Measurements from ENCODE around the gene UPP2. TPM values are rescaled to one million over a fixed set of nuclear protein-coding genes. Genes with fewer than 3 reads are reported as not detected.

The UPP2 gene
- total and polyA plus RNA-seq, 9 of the 15 experiments (the other 6 are each of a cell fraction or from before 2014, with no cell fraction given) = not detected

GRCh38 chr2:158095912-158096311 is 5.8 kb upstream of the UPP2 start:
- ChIA-PET POLR2A (no interaction called here), CTCF (ENCODE audit: low intra/inter-chr PET ratio) (no interaction called here)
- no peaks in the 10 kb centered on the region for H3K79me2 ChIP-seq (ENCODE audit: control insufficient read depth, insufficient read depth, low read length)
- no peak overlapping the region for H2AFZ ChIP-seq (ENCODE audit: low read depth, low read length)
- BruUV-seq (replicated peaks) = no TSS peak
- in situ Hi-C loops (cut with MboI) = no loop called here
- peak; percentile 71 for ATAC-seq
- DNase-seq (ENCODE audit: extremely low read depth in 1 of 4, low spot score in 3 of 4) = no peak
- H3K4me2 ChIP-seq (ENCODE audit: insufficient read depth, low read length) = no peak overlapping the region
- 44% methylated on average over 4 of the region's 4 CpGs for WGBS (ENCODE audit: insufficient coverage, low coverage, missing lambda C conversion rate)
- no peaks in the 10 kb centered on the region for H3K36me3 ChIP-seq (ENCODE audit: control insufficient read depth, insufficient read depth, low read length)
- intact Hi-C loops (cut with micrococcal nuclease) = no loop called here
- no peak overlapping the region for H3K27ac ChIP-seq (ENCODE audit: extremely low read depth, low read depth, low read length)
- no peak for TF ChIP-seq SIRT6 (IDR thresholded peaks at IDR 0.05; ENCODE audit: low read depth, low read length)
- TF ChIP-seq CTCF (IDR thresholded peaks at IDR 0.05 in 2 of 3, conservative IDR thresholded peaks at IDR 0.05 in 1 of 3; ENCODE audit: insufficient read depth in 2 of 3, low read depth in 1 of 3, low read length in 3 of 3) = peak; percentile 16 to 33 (median 29); a peak in 3 of 6 replicates
- no peaks in the 10 kb centered on the region for H3K9me1 ChIP-seq (ENCODE audit: control insufficient read depth, insufficient read depth, low read length)
- no peak for FAIRE-seq
- no peaks in the 10 kb centered on the region for H4K20me1 ChIP-seq (replicated peaks; ENCODE audit: control insufficient read depth, insufficient read depth, low read length)
- peaks cover 0 to 12% of the 10 kb centered on the region in 2 experiments; a peak in 3 of 5 replicates for H3K27me3 ChIP-seq (ENCODE audit: control insufficient read depth in 2 of 2, insufficient read depth in 2 of 2, low read length in 2 of 2)
- no peak overlapping the region for H3K4me3 ChIP-seq
- H3K9me3 ChIP-seq (replicated peaks; ENCODE audit: control insufficient read depth, insufficient read depth, low read depth, low read length) = no peaks in the 10 kb centered on the region; the same call in 1 of the 2 replicates
- no peaks in the 10 kb centered on the region for H3K4me1 ChIP-seq (replicated peaks in 1 of 2; ENCODE audit: control insufficient read depth in 2 of 2, insufficient read depth in 2 of 2, low read length in 2 of 2)
- no peak overlapping the region for H3K9ac ChIP-seq (ENCODE audit: insufficient read depth in 1 of 2, low read depth in 2 of 2, low read length in 2 of 2)

- no peak overlapping the region for H3K27ac ChIP-seq (ENCODE audit: extremely low read depth, low read depth, low read length)
- FAIRE-seq (no peak), ATAC-seq (no peak), DNase-seq (ENCODE audit: extremely low read depth in 1 of 4, low spot score in 3 of 4) (no peak)
- H4K20me1 ChIP-seq (replicated peaks; ENCODE audit: control insufficient read depth, insufficient read depth, low read length) = no peaks in the 10 kb centered on the region
- ChIA-PET POLR2A (interaction anchor here (0.7 kb wide), 1 partner anchor 786 kb away, joined by 3 read pairs; no protein-coding TSS in a partner anchor), CTCF (ENCODE audit: low intra/inter-chr PET ratio) (no interaction called here)
- H3K4me3 ChIP-seq = no peak overlapping the region
- H3K9me3 ChIP-seq (replicated peaks; ENCODE audit: control insufficient read depth, insufficient read depth, low read depth, low read length) = no peaks in the 10 kb centered on the region
- H3K9me1 ChIP-seq (ENCODE audit: control insufficient read depth, insufficient read depth, low read length) = no peaks in the 10 kb centered on the region
- no peaks in the 10 kb centered on the region for H3K36me3 ChIP-seq (ENCODE audit: control insufficient read depth, insufficient read depth, low read length)
- H2AFZ ChIP-seq (ENCODE audit: low read depth, low read length) = no peak overlapping the region
- BruUV-seq (replicated peaks) = no TSS peak
- H3K9ac ChIP-seq (ENCODE audit: insufficient read depth in 1 of 2, low read depth in 2 of 2, low read length in 2 of 2) = no peak overlapping the region
- no peaks in the 10 kb centered on the region for H3K4me1 ChIP-seq (replicated peaks in 1 of 2; ENCODE audit: control insufficient read depth in 2 of 2, insufficient read depth in 2 of 2, low read length in 2 of 2)
- 12% methylated on average over 2 of the region's 2 CpGs for WGBS (ENCODE audit: insufficient coverage, low coverage, missing lambda C conversion rate)
- H3K79me2 ChIP-seq (ENCODE audit: control insufficient read depth, insufficient read depth, low read length) = no peaks in the 10 kb centered on the region
- in situ Hi-C loops (cut with MboI) = no loop called here
- H3K4me2 ChIP-seq (ENCODE audit: insufficient read depth, low read length) = no peak overlapping the region
- H3K27me3 ChIP-seq (ENCODE audit: control insufficient read depth in 2 of 2, insufficient read depth in 2 of 2, low read length in 2 of 2) = peaks cover 0 to 8% of the 10 kb centered on the region in 2 experiments; a peak in 2 of 5 replicates
- intact Hi-C loops (cut with micrococcal nuclease) = no loop called here
- no peak for TF ChIP-seq MYC (IDR thresholded peaks at IDR 0.05; ENCODE audit: low read depth, low read length)
- TF ChIP-seq MYC (CRISPR knock-in tag; IDR thresholded peaks at IDR 0.05; ENCODE audit: borderline replicate concordance, low read depth) = no peak
- TF ChIP-seq KHSRP (IDR thresholded peaks at IDR 0.05) = no peak
- TF ChIP-seq ZNF23 (CRISPR knock-in tag; IDR thresholded peaks at IDR 0.05) = no peak
- TF ChIP-seq RBM15 (IDR thresholded peaks at IDR 0.05; ENCODE audit: insufficient read depth, low read length) = no peak
- TF ChIP-seq ZBTB7A (IDR thresholded peaks at IDR 0.05; ENCODE audit: borderline replicate concordance, control insufficient read depth, low read depth, low read length) = no peak
- no peak for TF ChIP-seq ERF (CRISPR knock-in tag; IDR thresholded peaks at IDR 0.05)
- no peak for TF ChIP-seq GTF3C2 (IDR thresholded peaks at IDR 0.05; ENCODE audit: borderline replicate concordance, extremely low read depth, insufficient read length)
- TF ChIP-seq RNF2 (IDR thresholded peaks at IDR 0.05) = no peak
- TF ChIP-seq FOS (IDR thresholded peaks at IDR 0.05; ENCODE audit: extremely low read depth, insufficient read length) = no peak
- no peak for TF ChIP-seq XRCC5 (IDR thresholded peaks at IDR 0.05; ENCODE audit: low read depth, low read length)
These were observed 4.2 kb upstream of the UPP2 start for GRCh38 chr2:158097481-158097880.

All from K562 (cell line).